PC-9 (cell line): ENCODE results near the gene RASL12.

Source experiments
- CTCF ChIP-seq: fragments of 200-600 bp; sonication (generic); conservative IDR thresholded peaks from 2 replicates; pipeline ENCODE4 v1.6.1; 2017; ENCODE audit warnings: mixed run types, antibody characterized with exemption, mild to moderate bottlenecking, moderate library complexity
- EZH2 ChIP-seq: fragments of 200-600 bp; sonication (generic); IDR thresholded peaks from 2 replicates; pipeline ENCODE4 v1.8.0; 2017; ENCODE audit warnings: antibody characterized with exemption, low read depth

- TF ChIP-seq CTCF: no peak
- no peak for TF ChIP-seq EZH2
Measured at GRCh38 chr15:65052956-65053355, 14.8 kb downstream of the RASL12 start.
